HK-2 (cell line): ENCODE measurements around the gene CEP112.

ENCODE experiments used
- DNase-seq: peaks from one replicate; pipeline ENCODE4 v3.0.0-alpha.2; 2018; ENCODE audit not compliant: unreplicated experiment

CEP112 gene

GRCh38 chr17:65990593-65990992, 201.3 kb downstream of the CEP112 start:
- DNase-seq = no peak

- DNase-seq = no peak
Observed at GRCh38 chr17:65988451-65988850, 203.5 kb downstream of the CEP112 start.

- DNase-seq = no peak
Observed at GRCh38 chr17:65987988-65988387, 203.9 kb downstream of the CEP112 start.

GRCh38 chr17:65985571-65985970, 206.4 kb downstream of the CEP112 start:
- no peak for DNase-seq

- no peak for DNase-seq
Observed at GRCh38 chr17:65984299-65984698, 207.6 kb downstream of the CEP112 start.

GRCh38 chr17:65978871-65979270, 213.1 kb downstream of the CEP112 start:
- no peak for DNase-seq

GRCh38 chr17:65977041-65977440, 214.9 kb downstream of the CEP112 start:
- DNase-seq = no peak

- no peak for DNase-seq
Observed at GRCh38 chr17:65975878-65976277, 216.1 kb downstream of the CEP112 start.

- DNase-seq = no peak
Observed at GRCh38 chr17:65973237-65973636, 218.7 kb downstream of the CEP112 start.

- DNase-seq = no peak
Observed at GRCh38 chr17:65967372-65967771, 224.6 kb downstream of the CEP112 start.

GRCh38 chr17:65966072-65966695, 225.7 kb downstream of the CEP112 start:
- DNase-seq = no peak

GRCh38 chr17:65963179-65963578, 228.8 kb downstream of the CEP112 start:
- no peak for DNase-seq

- no peak for DNase-seq
Observed at GRCh38 chr17:65959630-65960029, 232.3 kb downstream of the CEP112 start.

- DNase-seq = no peak
Observed at GRCh38 chr17:65956814-65957213, 235.1 kb downstream of the CEP112 start.

GRCh38 chr17:65954148-65954449, 237.8 kb downstream of the CEP112 start:
- DNase-seq = no peak

- DNase-seq = no peak
Observed at GRCh38 chr17:65953316-65954147, 238.4 kb downstream of the CEP112 start.

GRCh38 chr17:65952586-65952985, 239.3 kb downstream of the CEP112 start:
- no peak for DNase-seq

- DNase-seq = no peak
Observed at GRCh38 chr17:65952015-65952414, 239.9 kb downstream of the CEP112 start.

GRCh38 chr17:65947831-65948230, 244.1 kb downstream of the CEP112 start:
- no peak for DNase-seq

- DNase-seq = no peak
Observed at GRCh38 chr17:65942592-65942991, 249.3 kb downstream of the CEP112 start.

GRCh38 chr17:65941356-65941899, 250.5 kb downstream of the CEP112 start:
- DNase-seq = no peak

GRCh38 chr17:65936013-65936412, 255.9 kb downstream of the CEP112 start:
- DNase-seq = no peak

GRCh38 chr17:65933290-65933689, 258.6 kb downstream of the CEP112 start:
- no peak for DNase-seq
